Measurements from ENCODE around the gene ZNF134. TPM values are rescaled to one million over a fixed set of nuclear protein-coding genes. Genes with fewer than 3 reads are reported as not detected.

The ZNF134 gene
- total RNA-seq (2014; rRNA removed; shearing (Covaris generic)) (11.1 and 19.9 TPM in 2 replicates), total RNA-seq (2022) (7.7 and 11.0 TPM in 2 replicates), Bru-seq, nascent RNA (percentile 81 among the genes with signal in this experiment), BruChase-seq, experiment 1, labeled RNA remaining after a 6-hour chase (percentile 61 among the genes with signal in this experiment), BruChase-seq, experiment 2, labeled RNA remaining after a 2-hour chase (percentile 75 among the genes with signal in this experiment)
- long read RNA-seq, full-length matches to known transcripts: 22 of 24 reads
- long read RNA-seq, partial matches to known transcripts: 0 of 24 reads
- long read RNA-seq, other reads (novel, unspliced or antisense): 2 of 24 reads

- H3K36me3 ChIP-seq (ENCODE audit: insufficient read depth, low read length): peaks cover 45% of the 10 kb centered on the region
- peaks cover 41% of the 10 kb centered on the region for H3K9me3 ChIP-seq (ENCODE audit: low read length)
- intact Hi-C loops (cut with micrococcal nuclease; ENCODE audit: unreplicated experiment): no loop called here
- ChIA-PET POLR2A (interaction anchor here (0.6 kb wide), 1 partner anchor 252 kb away, joined by 3 read pairs; no protein-coding TSS in a partner anchor), CTCF (ENCODE audit: unreplicated experiment) (no interaction called here)
- H3K27ac ChIP-seq (ENCODE audit: low read depth, low read length, poor library complexity, severe bottlenecking): no peak within 1 kb of the TSS
- no TSS peak for BruUV-seq (replicated peaks)
- TF ChIP-seq EZH2phosphoT487 (IDR thresholded peaks at IDR 0.05; ENCODE audit: borderline replicate concordance, low read depth, low read length) (no peak), CTCF (conservative IDR thresholded peaks at IDR 0.05; ENCODE audit: low read length) (no peak)
- peaks cover 33% of the 10 kb centered on the region; the same call in 1 of the 2 replicates for H3K79me2 ChIP-seq (ENCODE audit: insufficient read depth, low read depth, low read length)
- peak within 1 kb of the TSS; percentile 93 for H2AFZ ChIP-seq (ENCODE audit: low read length)
- H3K4me2 ChIP-seq (ENCODE audit: low read length): peak within 1 kb of the TSS; percentile 77
- peak within 1 kb of the TSS; percentile 98 for H3K4me3 ChIP-seq (ENCODE audit: low read depth, low read length, poor library complexity, severe bottlenecking)
- H3K9me2 ChIP-seq (ENCODE audit: insufficient read depth, low read length): no peaks in the 10 kb centered on the region
- DNase-seq (ENCODE audit: low spot score): peak; percentile 95
- no peaks in the 10 kb centered on the region for H4K20me1 ChIP-seq (ENCODE audit: insufficient read depth, low read length)
- H3K4me1 ChIP-seq (ENCODE audit: insufficient read depth, low read length, poor library complexity, severe bottlenecking): peaks cover 5% of the 10 kb centered on the region
Measured at GRCh38 chr19:57613941-57614743, at the start of gene ZNF134. Gene ZNF134, plus strand, starts transcription at chr19:57614242. Its CDS starts 5,227 bp downstream, at chr19:57619469.

- intact Hi-C loops (cut with micrococcal nuclease; ENCODE audit: unreplicated experiment): no loop called here
- peaks cover 44% of the 10 kb centered on the region for H3K9me3 ChIP-seq (ENCODE audit: low read length)
- TF ChIP-seq EZH2phosphoT487 (IDR thresholded peaks at IDR 0.05; ENCODE audit: borderline replicate concordance, low read depth, low read length): no peak
- TF ChIP-seq CTCF (conservative IDR thresholded peaks at IDR 0.05; ENCODE audit: low read length): peak; percentile 38; the same call in 1 of the 2 replicates
Measured at GRCh38 chr19:57566396-57567265, 47.4 kb upstream of the ZNF134 start.

More at GRCh38 chr19:57566396-57567265, 47.4 kb upstream of the ZNF134 start:
- peak; percentile 77 for DNase-seq (ENCODE audit: low spot score)
- ChIA-PET POLR2A (no interaction called here), CTCF (ENCODE audit: unreplicated experiment) (no interaction called here)
- H3K27ac ChIP-seq (ENCODE audit: low read depth, low read length, poor library complexity, severe bottlenecking): no peak overlapping the region
- no peak overlapping the region for H2AFZ ChIP-seq (ENCODE audit: low read length)
- H4K20me1 ChIP-seq (ENCODE audit: insufficient read depth, low read length): no peaks in the 10 kb centered on the region
- peaks cover 11% of the 10 kb centered on the region for H3K36me3 ChIP-seq (ENCODE audit: insufficient read depth, low read length)
- BruUV-seq (replicated peaks): no TSS peak
- H3K9me2 ChIP-seq (ENCODE audit: insufficient read depth, low read length): no peaks in the 10 kb centered on the region
- no peak overlapping the region for H3K4me3 ChIP-seq (ENCODE audit: low read depth, low read length, poor library complexity, severe bottlenecking)
- no peak overlapping the region for H3K4me2 ChIP-seq (ENCODE audit: low read length)
- no peaks in the 10 kb centered on the region for H3K79me2 ChIP-seq (ENCODE audit: insufficient read depth, low read depth, low read length)
- H3K4me1 ChIP-seq (ENCODE audit: insufficient read depth, low read length, poor library complexity, severe bottlenecking): no peaks in the 10 kb centered on the region

All from OCI-LY7 (cell line).